ENCODE data around the gene CBFA2T2. TPM values are rescaled to one million over a fixed set of nuclear protein-coding genes. Genes with fewer than 3 reads are reported as not detected.
"Not testable (repeated sequence)": the region's sequence is repeated elsewhere in the genome, so short reads cannot be mapped to it uniquely, and the experiment has no call there.

CBFA2T2 gene
- polyA plus RNA-seq, 3 donors = 1.7 to 9.7 (median 4.9) TPM

DNA sequence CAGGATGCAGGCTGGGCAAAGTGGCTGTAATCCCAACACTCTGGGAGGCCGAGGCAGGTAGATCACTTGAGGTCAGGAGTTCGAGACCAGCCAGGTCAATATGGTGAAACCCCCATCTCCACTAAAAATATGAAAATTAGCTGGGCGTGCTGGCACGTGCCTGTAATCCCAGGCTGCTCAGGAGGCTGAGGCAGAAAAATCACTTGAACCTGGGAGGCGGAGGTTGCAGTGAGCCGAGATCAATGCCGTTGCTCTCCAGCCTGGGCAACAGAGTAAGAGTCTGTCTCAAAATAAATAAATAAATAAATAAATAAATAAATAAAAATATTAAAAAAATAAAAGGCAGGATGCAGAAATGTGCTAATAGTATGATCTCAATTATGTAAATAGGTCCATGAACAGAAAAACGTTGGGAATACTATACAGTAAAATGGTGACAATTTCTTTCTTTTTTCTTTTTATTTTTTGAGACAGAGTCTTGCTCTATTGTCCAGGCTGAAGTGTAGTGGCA is 8.4 kb upstream of the CBFA2T2 start:
- Mint-ChIP-seq H3K27ac (no peak overlapping the region), H3K4me3 (no peak overlapping the region), H3K27me3 (ENCODE audit: low read depth in 3 of 3) (peaks cover 0 to 4% (median 0%) of the 10 kb centered on the region in 3 donors), H3K36me3 (no peaks in the 10 kb centered on the region), H3K4me1 (no peaks in the 10 kb centered on the region), H3K9me3 (peaks cover 0 to 3% (median 0%) of the 10 kb centered on the region in 7 donors)
- TF ChIP-seq, protein P1, sequence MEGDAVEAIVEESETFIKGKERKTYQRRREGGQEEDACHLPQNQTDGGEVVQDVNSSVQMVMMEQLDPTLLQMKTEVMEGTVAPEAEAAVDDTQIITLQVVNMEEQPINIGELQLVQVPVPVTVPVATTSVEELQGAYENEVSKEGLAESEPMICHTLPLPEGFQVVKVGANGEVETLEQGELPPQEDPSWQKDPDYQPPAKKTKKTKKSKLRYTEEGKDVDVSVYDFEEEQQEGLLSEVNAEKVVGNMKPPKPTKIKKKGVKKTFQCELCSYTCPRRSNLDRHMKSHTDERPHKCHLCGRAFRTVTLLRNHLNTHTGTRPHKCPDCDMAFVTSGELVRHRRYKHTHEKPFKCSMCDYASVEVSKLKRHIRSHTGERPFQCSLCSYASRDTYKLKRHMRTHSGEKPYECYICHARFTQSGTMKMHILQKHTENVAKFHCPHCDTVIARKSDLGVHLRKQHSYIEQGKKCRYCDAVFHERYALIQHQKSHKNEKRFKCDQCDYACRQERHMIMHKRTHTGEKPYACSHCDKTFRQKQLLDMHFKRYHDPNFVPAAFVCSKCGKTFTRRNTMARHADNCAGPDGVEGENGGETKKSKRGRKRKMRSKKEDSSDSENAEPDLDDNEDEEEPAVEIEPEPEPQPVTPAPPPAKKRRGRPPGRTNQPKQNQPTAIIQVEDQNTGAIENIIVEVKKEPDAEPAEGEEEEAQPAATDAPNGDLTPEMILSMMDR (IDR thresholded peaks at IDR 0.05) = no peak
- Histone ChIP-seq H2AFZ (ENCODE audit: insufficient read depth, low read depth, low read length, poor library complexity, severe bottlenecking) (no peak overlapping the region), H3K27ac (ENCODE audit: low read depth in 1 of 2, low read length in 2 of 2) (no peak overlapping the region), H3K36me3 (replicated peaks in 1 of 2; ENCODE audit: control insufficient read depth in 1 of 2, insufficient read depth in 2 of 2, low read length in 2 of 2) (no peaks in the 10 kb centered on the region), H3K4me3 (replicated peaks in 1 of 3; ENCODE audit: low read depth in 2 of 3, low read length in 3 of 3) (no peak overlapping the region), H3K27me3 (ENCODE audit: control insufficient read depth in 2 of 2, insufficient read depth in 2 of 2, low read length in 2 of 2) (no peaks in the 10 kb centered on the region), H4K20me1 (ENCODE audit: insufficient read depth, low read length) (no peaks in the 10 kb centered on the region), H3K9me3 (replicated peaks in 1 of 2; ENCODE audit: control insufficient read depth in 1 of 2, insufficient read depth in 1 of 2, low read length in 2 of 2) (no peaks in the 10 kb centered on the region), H3K9ac (ENCODE audit: insufficient read depth, low read length, poor library complexity, severe bottlenecking) (no peak overlapping the region), H3K4me2 (replicated peaks; ENCODE audit: extremely low read depth, low read length, poor library complexity, severe bottlenecking) (no peak overlapping the region), H3K4me1 (ENCODE audit: control insufficient read depth in 1 of 2, insufficient read depth in 2 of 2, low read length in 2 of 2) (no peaks in the 10 kb centered on the region), H3K79me2 (ENCODE audit: insufficient read depth, low read length) (no peaks in the 10 kb centered on the region)
- no peak for DNase-seq
- WGBS (ENCODE audit: insufficient coverage) = no CpG with 5 or more reads among the region's 8 CpGs
- intact Hi-C loops (cut with micrococcal nuclease) = loop anchor here (10.0 kb wide), 1 partner anchor 183 kb away; the partner anchor contains the start of genes ACTL10 (in 2 of the 2) and C20orf144 (in 2 of the 2)

DNA sequence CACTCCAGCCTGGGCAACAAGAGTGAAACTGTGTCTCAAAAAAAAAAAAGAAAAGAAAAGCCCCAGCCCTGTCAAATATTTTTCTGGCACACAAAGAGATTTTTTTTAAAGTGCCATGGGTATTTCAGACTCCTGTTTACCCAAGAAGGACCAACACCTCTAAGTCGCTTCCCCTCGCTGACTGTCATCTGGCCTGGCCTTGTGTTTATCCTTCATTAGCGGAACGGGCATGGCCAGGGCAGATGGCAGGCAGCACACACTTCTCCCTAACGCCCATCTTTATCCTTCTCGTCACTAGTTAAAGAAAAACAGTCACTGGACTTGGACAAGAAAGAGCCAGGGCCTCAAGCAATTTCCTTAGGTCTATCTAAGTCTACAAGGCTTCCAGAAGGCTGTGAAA is 7.3 kb upstream of the CBFA2T2 start:
- intact Hi-C loops (cut with micrococcal nuclease) = loop anchor here (10.0 kb wide), 1 partner anchor 182 kb away; the partner anchor contains the start of genes ACTL10 (in 2 of the 2) and C20orf144 (in 2 of the 2)
- Histone ChIP-seq H3K4me1 (ENCODE audit: control insufficient read depth in 1 of 2, insufficient read depth in 2 of 2, low read length in 2 of 2) (no peaks in the 10 kb centered on the region), H3K4me2 (replicated peaks; ENCODE audit: extremely low read depth, low read length, poor library complexity, severe bottlenecking) (no peak overlapping the region), H3K79me2 (ENCODE audit: insufficient read depth, low read length) (no peaks in the 10 kb centered on the region), H3K9me3 (replicated peaks in 1 of 2; ENCODE audit: control insufficient read depth in 1 of 2, insufficient read depth in 1 of 2, low read length in 2 of 2) (no peaks in the 10 kb centered on the region), H4K20me1 (ENCODE audit: insufficient read depth, low read length) (no peaks in the 10 kb centered on the region), H3K27me3 (ENCODE audit: control insufficient read depth in 2 of 2, insufficient read depth in 2 of 2, low read length in 2 of 2) (no peaks in the 10 kb centered on the region), H3K36me3 (replicated peaks in 1 of 2; ENCODE audit: control insufficient read depth in 1 of 2, insufficient read depth in 2 of 2, low read length in 2 of 2) (no peaks in the 10 kb centered on the region), H3K4me3 (replicated peaks in 1 of 3; ENCODE audit: low read depth in 2 of 3, low read length in 3 of 3) (no peak overlapping the region), H2AFZ (ENCODE audit: insufficient read depth, low read depth, low read length, poor library complexity, severe bottlenecking) (no peak overlapping the region), H3K27ac (ENCODE audit: low read depth in 1 of 2, low read length in 2 of 2) (no peak overlapping the region), H3K9ac (ENCODE audit: insufficient read depth, low read length, poor library complexity, severe bottlenecking) (no peak overlapping the region)
- Mint-ChIP-seq H3K27ac (no peak overlapping the region), H3K27me3 (ENCODE audit: low read depth in 3 of 3) (peaks cover 0 to 4% (median 0%) of the 10 kb centered on the region in 3 donors), H3K36me3 (no peaks in the 10 kb centered on the region), H3K4me1 (peaks cover 3% of the 10 kb centered on the region), H3K9me3 (peaks cover 0 to 3% (median 0%) of the 10 kb centered on the region in 7 donors), H3K4me3 (no peak overlapping the region)
- no peak for DNase-seq
- TF ChIP-seq, protein P1 (IDR thresholded peaks at IDR 0.05) = no peak
- 93% methylated on average over 5 of the region's 6 CpGs for WGBS (ENCODE audit: insufficient coverage)

DNA sequence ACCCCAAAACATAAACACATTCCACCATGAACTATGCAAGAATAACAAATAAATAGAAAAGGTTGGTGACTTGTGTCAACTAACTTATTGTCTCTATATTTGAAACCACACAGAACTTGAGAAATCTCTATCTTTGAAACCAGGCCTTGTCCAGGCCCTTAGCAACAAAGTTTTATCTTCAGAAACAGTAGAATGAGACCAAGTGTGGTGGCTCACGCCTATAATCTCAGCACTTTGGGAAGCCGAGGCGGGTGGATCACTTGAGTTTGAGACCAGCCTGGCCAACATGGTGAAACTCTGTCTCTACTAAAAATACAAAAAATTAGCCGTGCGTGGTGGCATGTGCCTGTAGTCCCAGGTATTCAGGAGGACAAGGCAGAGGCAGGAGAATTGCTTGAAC is 6.7 kb upstream of the CBFA2T2 start:
- not testable (repeated sequence) for H3K4me1 ChIP-seq (ENCODE audit: control insufficient read depth in 1 of 2, insufficient read depth in 2 of 2, low read length in 2 of 2); H3K36me3 ChIP-seq (replicated peaks in 1 of 2; ENCODE audit: control insufficient read depth in 1 of 2, insufficient read depth in 2 of 2, low read length in 2 of 2); H3K9me3 Mint-ChIP-seq; H2AFZ ChIP-seq (ENCODE audit: insufficient read depth, low read depth, low read length, poor library complexity, severe bottlenecking); H3K4me1 Mint-ChIP-seq; H3K4me2 ChIP-seq (replicated peaks; ENCODE audit: extremely low read depth, low read length, poor library complexity, severe bottlenecking); H3K4me3 Mint-ChIP-seq; H3K36me3 Mint-ChIP-seq; H3K9ac ChIP-seq (ENCODE audit: insufficient read depth, low read length, poor library complexity, severe bottlenecking); H3K27ac Mint-ChIP-seq; H3K27me3 ChIP-seq (ENCODE audit: control insufficient read depth in 2 of 2, insufficient read depth in 2 of 2, low read length in 2 of 2); H3K79me2 ChIP-seq (ENCODE audit: insufficient read depth, low read length); H4K20me1 ChIP-seq (ENCODE audit: insufficient read depth, low read length); H3K9me3 ChIP-seq (replicated peaks in 1 of 2; ENCODE audit: control insufficient read depth in 1 of 2, insufficient read depth in 1 of 2, low read length in 2 of 2); H3K27ac ChIP-seq (ENCODE audit: low read depth in 1 of 2, low read length in 2 of 2); H3K4me3 ChIP-seq (replicated peaks in 1 of 3; ENCODE audit: low read depth in 2 of 3, low read length in 3 of 3); H3K27me3 Mint-ChIP-seq (ENCODE audit: low read depth in 3 of 3); DNase-seq
- intact Hi-C loops (cut with micrococcal nuclease) = loop anchor here (10.0 kb wide), 1 partner anchor 182 kb away; the partner anchor contains the start of genes ACTL10 (in 2 of the 2) and C20orf144 (in 2 of the 2)
- 100% methylated on average over 3 of the region's 5 CpGs for WGBS (ENCODE audit: insufficient coverage)

All from CD14-positive monocyte (primary cell).